AG09319 (cell line): ENCODE results near the gene MRPL54.
"Not testable (repeated sequence)": the region's sequence is repeated elsewhere in the genome, so short reads cannot be mapped to it uniquely, and the experiment has no call there.

Experiments used
- DNase-seq: peaks from one replicate; pipeline ENCODE4 v3.0.0-alpha.2; 2010; ENCODE audit warnings: low read depth; ENCODE audit errors: extremely low read depth
- TF ChIP-seq, protein P1 (sequence below): IDR thresholded peaks from 2 replicates; pipeline ENCODE4 v1.5.1; 2011; ENCODE audit warnings: low read depth, mild to moderate bottlenecking, inconsistent platforms, low read length, moderate library complexity

MRPL54 gene

DNA sequence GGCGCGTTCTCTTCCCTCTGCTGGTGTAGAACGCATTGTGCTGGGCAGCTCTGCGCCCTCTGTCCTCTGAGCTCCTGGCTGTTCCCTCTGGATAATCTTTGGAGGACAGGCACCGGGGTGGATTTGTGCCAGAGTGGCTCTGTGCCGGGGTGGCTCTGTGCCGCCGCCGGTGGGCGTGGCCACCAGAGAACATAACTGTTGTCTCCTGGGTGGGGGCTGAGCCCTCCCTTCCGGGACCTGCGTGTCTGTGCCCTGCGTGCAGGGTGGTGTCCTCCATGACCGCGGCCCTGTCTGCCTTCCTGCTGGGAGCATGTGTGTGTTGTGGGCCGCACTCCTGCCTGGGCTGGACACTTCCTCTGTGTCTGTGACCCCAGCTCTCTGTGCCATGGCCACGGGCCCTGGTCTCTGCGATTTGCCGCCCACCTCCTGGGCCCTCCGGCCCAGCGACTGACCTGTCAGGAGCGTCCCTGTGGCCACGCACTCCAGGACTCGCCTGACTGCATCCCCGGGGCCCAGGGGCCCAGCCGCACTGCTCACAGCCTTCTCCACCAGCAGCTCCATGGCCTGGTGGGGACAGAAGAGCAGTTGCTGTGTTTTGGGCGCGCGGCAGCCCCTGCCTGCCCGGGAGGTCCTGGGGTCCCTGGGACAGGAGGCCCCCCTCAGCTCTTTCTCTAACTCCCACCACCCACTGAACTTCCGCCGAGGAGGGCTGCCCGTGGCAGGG is 46.1 kb downstream of the MRPL54 start:
- TF ChIP-seq, protein P1, sequence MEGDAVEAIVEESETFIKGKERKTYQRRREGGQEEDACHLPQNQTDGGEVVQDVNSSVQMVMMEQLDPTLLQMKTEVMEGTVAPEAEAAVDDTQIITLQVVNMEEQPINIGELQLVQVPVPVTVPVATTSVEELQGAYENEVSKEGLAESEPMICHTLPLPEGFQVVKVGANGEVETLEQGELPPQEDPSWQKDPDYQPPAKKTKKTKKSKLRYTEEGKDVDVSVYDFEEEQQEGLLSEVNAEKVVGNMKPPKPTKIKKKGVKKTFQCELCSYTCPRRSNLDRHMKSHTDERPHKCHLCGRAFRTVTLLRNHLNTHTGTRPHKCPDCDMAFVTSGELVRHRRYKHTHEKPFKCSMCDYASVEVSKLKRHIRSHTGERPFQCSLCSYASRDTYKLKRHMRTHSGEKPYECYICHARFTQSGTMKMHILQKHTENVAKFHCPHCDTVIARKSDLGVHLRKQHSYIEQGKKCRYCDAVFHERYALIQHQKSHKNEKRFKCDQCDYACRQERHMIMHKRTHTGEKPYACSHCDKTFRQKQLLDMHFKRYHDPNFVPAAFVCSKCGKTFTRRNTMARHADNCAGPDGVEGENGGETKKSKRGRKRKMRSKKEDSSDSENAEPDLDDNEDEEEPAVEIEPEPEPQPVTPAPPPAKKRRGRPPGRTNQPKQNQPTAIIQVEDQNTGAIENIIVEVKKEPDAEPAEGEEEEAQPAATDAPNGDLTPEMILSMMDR, result no peak
- DNase-seq, result no peak

DNA sequence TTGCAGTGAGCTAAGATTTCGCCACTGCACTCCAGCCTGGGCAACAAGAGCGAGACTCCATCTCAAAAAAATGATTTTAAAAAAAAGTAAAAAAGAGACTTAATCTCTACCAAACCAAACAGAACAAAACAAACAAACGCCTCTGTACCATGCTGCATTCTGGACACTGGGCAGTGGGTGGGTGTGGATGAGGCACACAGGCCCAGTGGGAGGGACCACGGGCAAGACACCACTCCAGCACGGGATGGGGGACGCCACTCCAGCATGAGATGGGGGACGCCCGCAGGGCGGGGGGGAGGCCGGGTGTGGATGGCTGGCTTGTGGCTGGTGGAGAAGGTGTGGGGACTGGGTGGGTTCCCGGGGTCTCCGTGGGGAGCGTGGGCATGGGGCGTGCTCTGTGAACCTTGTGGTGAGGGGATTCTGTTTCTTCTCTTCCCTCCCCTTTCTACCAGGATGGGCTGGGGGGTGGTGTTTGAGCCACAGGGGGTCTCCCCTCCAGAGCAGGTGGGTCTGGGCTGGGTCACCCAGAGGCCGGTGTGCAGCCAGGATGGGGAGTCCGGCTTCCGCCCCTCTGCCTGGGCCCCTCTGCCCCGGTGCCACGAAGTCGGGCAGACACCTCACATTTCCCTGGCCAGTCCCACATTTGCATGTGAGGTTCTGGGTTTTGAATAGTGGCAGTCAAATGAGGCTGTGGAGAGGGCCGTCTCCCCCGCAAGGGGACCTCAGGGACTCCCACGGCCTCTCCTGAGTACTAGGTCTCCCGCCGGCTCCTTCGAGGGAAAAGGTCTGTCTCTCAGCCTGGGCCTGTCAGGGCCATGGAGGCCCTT is 47.6 kb downstream of the MRPL54 start:
- TF ChIP-seq, protein P1, result no peak
- no peak for DNase-seq

DNA sequence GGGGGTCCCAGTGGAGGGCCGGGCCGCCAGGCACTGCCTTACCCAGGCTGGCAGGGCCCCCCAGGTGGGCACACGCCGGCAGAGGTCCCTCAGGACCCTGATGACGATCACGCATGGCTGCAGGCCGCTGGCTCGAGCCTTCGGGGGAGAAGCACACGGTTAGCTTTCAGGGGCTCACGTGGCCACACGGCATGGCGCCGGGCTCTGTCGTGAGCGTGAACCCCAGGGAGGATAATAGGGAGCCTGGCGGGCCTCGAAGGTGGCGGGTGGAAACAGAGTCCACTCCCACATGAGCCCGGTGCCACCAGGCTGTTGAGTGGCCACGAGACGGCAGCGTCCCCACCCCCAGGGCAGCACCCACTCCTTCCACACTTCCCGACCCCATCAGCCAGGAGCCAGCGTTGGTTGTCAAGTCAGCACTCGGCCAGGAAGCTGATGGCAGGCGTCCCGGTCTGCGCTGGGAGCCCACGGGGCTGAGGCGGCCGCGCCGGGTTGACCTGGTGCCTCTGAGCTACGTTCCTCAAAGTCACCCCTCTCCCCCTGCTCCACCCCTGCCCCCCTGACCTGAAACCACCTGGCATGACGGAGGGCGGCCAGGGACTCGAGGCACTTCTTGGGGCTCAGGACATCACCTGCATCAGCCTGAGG is 48.4 kb downstream of the MRPL54 start:
- TF ChIP-seq, protein P1, result no peak

DNA sequence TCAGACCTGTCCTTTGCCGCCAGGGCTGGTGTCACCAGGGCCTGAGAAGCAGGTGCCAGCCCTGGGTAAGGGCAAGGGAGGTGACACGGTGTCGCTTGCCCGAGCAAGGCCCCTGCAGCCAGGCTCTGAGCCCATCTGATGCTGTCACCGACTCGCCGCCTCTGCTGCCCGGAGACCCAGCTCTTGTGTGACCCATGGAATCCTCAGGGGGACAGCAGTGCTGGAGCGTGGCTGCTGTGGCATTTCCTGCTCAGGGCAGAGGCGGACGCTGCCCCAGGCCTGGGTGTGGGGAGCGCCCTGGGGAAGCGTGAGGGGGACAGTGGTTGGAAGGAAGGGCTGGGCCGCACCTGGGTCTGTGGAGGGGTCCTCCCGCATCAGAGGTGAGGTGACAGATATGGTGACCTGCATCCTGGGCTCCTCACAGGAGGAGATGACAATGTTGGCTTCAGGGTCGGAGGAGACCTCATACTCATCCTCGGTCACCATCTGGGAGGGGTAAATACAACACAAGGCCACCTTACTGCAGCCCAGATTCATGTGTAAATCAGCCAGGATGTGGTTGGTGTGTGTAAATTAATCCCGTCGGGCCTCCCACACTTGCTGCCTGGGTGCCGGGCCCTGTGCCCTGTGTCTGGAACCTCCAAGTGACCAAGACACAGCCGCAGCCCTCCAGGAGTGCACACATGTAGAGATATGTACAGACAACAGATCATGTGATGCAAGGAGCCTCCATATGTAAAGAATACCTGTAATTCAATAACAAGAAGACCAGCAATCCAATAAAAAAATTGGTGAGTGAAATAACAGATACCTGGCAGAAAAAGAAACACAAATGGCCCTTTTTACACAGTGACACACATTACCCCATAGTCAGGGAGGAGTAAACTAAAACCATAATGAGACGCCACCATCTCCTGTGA is 51.3 kb downstream of the MRPL54 start:
- TF ChIP-seq, protein P1, result no peak
- DNase-seq, result no peak

More for the DNA sequence above, 48.4 kb downstream of the MRPL54 start:
- no peak for DNase-seq

DNA sequence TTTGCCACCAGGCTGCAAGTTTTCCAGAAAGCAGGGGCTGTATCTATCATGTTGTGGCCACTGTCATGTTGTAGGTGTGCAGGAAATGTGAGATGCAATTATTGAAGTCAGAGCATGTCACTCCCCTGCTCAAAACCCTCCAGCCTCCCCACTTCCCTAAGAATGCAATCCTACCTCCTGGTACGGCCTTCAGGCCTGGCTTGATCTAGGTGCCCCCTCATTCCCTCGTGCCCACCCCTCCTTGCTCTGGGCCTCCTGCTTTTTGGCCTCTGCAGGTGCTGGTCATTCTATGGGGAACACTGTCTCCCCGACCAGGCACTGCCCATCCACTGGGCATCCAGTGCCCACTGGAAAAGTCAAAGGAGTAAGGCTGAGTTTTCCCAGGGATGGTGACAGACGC is 52.2 kb downstream of the MRPL54 start:
- no peak for DNase-seq

DNA sequence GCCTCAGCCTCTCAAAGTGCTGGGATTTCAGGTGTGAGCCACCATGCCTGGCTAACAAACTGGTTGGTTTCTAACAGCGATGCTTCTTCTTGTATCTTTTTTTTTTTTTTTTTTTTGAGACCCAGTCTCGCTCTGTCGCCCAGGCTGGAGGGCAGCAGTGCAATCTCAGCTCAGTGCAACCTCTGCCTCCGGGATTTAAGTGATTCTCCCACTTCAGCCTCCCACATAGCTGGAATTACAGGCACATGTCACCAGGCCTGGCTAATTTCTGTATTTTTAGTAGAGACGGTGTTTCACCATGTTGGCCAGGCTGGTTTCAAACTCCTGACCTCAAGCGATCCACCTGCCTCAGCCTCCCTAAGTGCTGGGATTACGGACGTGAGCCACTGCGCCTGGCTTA is 53.7 kb downstream of the MRPL54 start:
- not testable (repeated sequence) for DNase-seq

More for the DNA sequence above, 52.2 kb downstream of the MRPL54 start:
- TF ChIP-seq, protein P1, result no peak
